GM20000 (cell line): ENCODE data around the gene SLC12A3.

Experiments used
- DNase-seq: peaks from one replicate; pipeline ENCODE4 v3.0.0; 2012; ENCODE audit warnings: low spot score
- TF ChIP-seq, protein P1 (sequence below): IDR thresholded peaks from 2 replicates; pipeline ENCODE4 v1.5.1; 2012; ENCODE audit warnings: mild to moderate bottlenecking, control low read depth; ENCODE audit errors: extremely low read depth, missing control alignments

Gene SLC12A3

GRCh38 chr16:56947604-56947995, 82.6 kb downstream of the SLC12A3 start:
- TF ChIP-seq, protein P1, sequence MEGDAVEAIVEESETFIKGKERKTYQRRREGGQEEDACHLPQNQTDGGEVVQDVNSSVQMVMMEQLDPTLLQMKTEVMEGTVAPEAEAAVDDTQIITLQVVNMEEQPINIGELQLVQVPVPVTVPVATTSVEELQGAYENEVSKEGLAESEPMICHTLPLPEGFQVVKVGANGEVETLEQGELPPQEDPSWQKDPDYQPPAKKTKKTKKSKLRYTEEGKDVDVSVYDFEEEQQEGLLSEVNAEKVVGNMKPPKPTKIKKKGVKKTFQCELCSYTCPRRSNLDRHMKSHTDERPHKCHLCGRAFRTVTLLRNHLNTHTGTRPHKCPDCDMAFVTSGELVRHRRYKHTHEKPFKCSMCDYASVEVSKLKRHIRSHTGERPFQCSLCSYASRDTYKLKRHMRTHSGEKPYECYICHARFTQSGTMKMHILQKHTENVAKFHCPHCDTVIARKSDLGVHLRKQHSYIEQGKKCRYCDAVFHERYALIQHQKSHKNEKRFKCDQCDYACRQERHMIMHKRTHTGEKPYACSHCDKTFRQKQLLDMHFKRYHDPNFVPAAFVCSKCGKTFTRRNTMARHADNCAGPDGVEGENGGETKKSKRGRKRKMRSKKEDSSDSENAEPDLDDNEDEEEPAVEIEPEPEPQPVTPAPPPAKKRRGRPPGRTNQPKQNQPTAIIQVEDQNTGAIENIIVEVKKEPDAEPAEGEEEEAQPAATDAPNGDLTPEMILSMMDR, result no peak
- no peak for DNase-seq

DNA sequence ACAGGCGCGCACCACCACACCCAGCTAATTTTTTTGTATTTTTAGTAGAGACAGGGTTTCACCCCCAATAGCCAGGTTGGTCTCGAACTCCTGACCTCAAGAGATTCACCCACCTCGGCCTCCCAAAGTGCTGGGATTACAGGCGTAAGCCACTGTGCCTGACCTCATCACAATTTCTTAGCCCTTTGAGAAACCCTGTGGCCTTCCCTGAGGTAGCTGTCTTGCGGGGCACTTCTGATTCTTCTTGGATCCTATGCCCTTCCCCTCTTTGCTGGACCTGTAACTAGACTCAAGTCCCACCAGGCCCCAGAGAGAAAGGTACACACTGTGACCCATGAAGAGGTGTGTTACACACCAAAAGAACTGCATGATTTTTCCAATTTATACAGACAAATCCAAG, 83.2 kb downstream of the SLC12A3 start:
- no peak for DNase-seq
- TF ChIP-seq, protein P1, result no peak

- no peak for DNase-seq
- TF ChIP-seq, protein P1, result no peak
These were observed 85.0 kb downstream of the SLC12A3 start for GRCh38 chr16:56950051-56950450.

DNA sequence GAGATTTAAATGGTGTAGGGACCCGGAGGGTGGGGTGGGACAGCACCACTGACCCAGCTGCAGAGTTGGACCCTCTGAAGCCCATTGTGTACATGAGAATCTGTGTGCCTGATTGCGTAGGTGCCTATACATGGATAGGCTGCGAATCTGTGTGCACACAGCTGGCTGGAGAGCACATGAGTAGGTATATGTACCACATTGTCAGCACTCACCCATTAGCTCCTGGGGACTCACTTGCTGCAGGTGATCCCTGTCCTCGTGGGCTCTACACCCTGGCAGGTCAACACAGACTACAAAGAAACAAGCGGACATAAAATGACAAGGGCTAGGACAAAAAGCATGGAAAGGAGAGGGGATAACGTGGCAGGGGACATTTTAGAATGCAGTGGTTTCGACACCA, 85.4 kb downstream of the SLC12A3 start:
- no peak for DNase-seq
- TF ChIP-seq, protein P1, result no peak

DNA sequence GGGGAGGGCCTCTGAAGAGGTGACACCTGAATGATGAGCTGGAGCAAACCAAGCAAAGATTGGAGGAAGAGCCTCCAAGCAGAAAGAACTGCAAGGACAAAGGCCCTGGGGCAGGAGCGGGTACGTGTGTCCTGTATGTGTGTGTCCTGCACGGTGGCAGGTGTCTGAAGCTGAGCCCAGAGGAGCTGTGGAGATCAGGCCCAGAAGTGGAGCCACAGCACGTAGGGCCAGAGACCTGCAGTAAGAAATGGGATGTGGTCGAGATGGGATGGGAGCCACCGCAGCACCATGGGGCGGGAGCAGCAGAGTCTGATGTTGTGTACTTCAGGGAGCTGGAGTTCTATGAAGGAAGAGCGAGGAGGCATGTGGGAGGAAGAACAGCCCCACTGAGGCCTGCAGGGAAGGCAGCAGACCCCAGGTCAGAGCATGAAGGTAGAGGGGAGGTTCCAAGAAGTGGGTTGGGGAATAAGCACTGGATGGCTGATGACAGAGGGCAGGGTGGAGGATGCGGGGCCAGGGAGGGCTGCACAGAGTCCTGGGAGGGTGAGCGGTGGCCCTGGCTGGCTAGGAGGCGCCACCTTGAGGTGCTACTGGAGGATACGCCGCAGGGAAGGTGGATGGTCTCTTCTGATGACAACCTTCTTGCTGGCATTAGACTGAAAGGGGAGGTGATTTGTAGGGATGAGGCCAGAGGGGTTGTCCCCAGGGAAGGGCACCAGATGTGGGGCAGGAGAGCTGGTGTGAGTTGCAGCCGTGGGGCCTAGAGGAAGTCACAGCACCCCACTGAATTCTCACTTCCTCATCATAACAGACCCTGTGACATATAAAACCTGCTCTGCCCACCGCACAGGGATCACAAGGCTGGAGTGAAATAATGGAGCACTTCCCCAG, 86.1 kb downstream of the SLC12A3 start:
- TF ChIP-seq, protein P1, result peak; percentile 71
- DNase-seq, result peak; percentile 71

GRCh38 chr16:56953006-56953405, 88.0 kb downstream of the SLC12A3 start:
- no peak for DNase-seq
- TF ChIP-seq, protein P1, result no peak

- DNase-seq, result no peak
- TF ChIP-seq, protein P1, result no peak
These were observed 91.1 kb downstream of the SLC12A3 start for GRCh38 chr16:56956076-56956475.
